ENCODE results near the gene EFCAB10. TPM values are rescaled to one million over a fixed set of nuclear protein-coding genes. Genes with fewer than 3 reads are reported as not detected.
A peak's percentile ranks its signal among the peaks of the same experiment; 100 is the strongest.

EFCAB10 gene, protein sequence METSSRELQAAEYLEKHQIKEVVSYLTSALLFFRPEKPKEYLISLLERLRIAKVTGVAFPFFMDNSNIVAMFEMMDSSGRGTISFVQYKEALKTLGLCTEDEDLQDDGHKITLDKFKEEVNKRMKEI
- 0.07 TPM in 1 of 2 replicates, not detected in the other for total RNA-seq

DNA sequence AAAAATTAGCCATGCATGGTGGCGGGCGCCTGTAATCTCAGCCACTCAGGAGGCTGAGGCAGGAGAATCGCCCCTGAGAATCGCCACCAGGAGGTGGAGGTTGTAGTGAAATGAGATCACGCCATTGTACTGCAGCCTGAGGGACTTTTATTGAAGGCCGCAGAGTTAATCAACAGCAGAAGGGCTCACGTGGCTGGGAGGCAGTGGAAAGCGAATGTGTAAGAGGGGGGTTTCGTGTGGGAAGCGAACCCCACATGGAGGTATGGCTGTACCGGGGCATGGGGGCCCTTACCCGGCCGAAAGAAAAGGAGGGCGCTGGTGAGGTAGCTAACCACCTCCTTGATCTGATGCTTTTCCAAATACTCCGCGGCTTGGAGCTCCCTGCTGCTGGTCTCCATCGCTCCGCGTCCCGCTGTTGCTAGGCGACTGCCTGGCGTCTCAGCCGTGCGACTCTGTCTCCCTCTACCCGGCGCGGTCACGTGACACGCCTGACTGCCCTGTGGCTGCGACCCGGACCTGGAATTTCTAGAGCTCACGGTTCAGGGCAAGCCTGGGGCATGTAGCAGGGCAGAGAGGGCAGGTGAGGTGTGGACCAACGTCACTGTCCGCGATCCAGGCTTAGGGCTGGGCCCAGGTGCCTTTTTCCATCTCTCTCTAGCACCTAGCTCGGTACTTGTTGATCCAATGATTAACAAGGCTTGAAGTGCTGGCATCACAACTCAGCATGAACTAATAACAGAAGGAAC is at the start of gene EFCAB10:
EFCAB10 (minus strand) TSS at position 428 of the 746 bp plus-strand sequence; CDS start at position 398, 30 bp downstream.
- H3K4me3 ChIP-seq (ENCODE audit: low read depth, low read length) = peak within 1 kb of the TSS; percentile 57
- DNase-seq (ENCODE audit: low read depth) = peak; percentile 72
- TF ChIP-seq, protein P1, sequence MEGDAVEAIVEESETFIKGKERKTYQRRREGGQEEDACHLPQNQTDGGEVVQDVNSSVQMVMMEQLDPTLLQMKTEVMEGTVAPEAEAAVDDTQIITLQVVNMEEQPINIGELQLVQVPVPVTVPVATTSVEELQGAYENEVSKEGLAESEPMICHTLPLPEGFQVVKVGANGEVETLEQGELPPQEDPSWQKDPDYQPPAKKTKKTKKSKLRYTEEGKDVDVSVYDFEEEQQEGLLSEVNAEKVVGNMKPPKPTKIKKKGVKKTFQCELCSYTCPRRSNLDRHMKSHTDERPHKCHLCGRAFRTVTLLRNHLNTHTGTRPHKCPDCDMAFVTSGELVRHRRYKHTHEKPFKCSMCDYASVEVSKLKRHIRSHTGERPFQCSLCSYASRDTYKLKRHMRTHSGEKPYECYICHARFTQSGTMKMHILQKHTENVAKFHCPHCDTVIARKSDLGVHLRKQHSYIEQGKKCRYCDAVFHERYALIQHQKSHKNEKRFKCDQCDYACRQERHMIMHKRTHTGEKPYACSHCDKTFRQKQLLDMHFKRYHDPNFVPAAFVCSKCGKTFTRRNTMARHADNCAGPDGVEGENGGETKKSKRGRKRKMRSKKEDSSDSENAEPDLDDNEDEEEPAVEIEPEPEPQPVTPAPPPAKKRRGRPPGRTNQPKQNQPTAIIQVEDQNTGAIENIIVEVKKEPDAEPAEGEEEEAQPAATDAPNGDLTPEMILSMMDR (conservative IDR thresholded peaks at IDR 0.05; ENCODE audit: low read depth, low read length) = peak; percentile 44

- TF ChIP-seq, protein P1 (conservative IDR thresholded peaks at IDR 0.05; ENCODE audit: low read depth, low read length) = no peak
- DNase-seq (ENCODE audit: low read depth) = no peak
- no peak overlapping the region for H3K4me3 ChIP-seq (ENCODE audit: low read depth, low read length)
Measured at GRCh38 chr7:105625986-105626385, 44.7 kb upstream of the EFCAB10 start.

GRCh38 chr7:105623906-105624305 is 42.6 kb upstream of the EFCAB10 start:
- TF ChIP-seq, protein P1 (conservative IDR thresholded peaks at IDR 0.05; ENCODE audit: low read depth, low read length) = no peak
- no peak for DNase-seq (ENCODE audit: low read depth)
- H3K4me3 ChIP-seq (ENCODE audit: low read depth, low read length) = no peak overlapping the region

GRCh38 chr7:105623378-105623777 is 42.1 kb upstream of the EFCAB10 start:
- TF ChIP-seq, protein P1 (conservative IDR thresholded peaks at IDR 0.05; ENCODE audit: low read depth, low read length) = no peak
- DNase-seq (ENCODE audit: low read depth) = no peak
- no peak overlapping the region for H3K4me3 ChIP-seq (ENCODE audit: low read depth, low read length)

DNA sequence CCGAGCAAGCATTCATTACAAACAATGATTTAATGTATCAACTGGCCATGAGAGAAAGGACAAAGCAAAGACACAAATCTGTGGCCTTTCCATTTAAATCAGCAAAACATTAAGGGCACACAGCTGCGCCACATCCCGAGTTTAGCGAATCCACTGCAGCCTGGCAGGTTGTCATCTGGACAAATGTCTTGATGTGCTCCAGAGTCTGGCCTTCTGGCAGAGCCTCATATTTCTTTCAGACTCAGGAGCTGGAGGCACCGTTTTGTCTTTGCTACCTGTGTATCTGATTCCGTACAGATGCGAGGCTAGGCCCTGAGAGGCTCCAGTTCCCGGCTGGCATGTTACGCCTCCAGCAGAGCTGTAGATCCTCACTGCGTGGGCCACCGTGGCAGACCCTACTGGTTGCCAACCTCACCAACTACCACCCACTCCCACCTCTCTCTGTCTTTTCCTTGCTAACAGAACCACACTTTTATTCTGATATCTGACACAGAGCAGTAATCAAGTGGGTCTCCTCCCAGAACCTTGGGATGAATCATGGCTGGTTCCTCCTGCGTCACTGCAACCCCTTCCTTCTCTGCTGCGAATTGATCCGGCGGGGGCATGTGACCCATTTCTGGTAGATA is 40.9 kb upstream of the EFCAB10 start:
- TF ChIP-seq, protein P1 (conservative IDR thresholded peaks at IDR 0.05; ENCODE audit: low read depth, low read length) = no peak
- no peak for DNase-seq (ENCODE audit: low read depth)
- no peak overlapping the region for H3K4me3 ChIP-seq (ENCODE audit: low read depth, low read length)

DNA sequence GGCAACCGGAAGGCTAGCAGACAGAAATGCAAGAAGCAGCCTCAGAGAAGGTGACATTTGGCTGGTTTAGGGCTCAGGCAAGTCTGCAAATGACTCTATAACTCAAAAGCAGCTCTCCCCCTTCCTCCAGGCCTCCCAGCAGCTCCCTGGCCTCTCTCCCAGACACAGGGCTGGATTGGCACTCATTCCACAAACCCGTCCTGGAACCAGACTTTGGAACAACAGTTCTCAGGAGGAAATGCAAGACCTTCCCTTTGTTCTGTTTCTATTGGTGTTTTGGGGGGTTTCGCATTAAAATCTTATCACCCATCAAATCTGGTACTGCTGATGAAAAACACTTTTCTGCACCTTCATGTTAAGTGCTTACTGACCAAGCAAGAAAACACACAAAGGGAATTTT is 40.3 kb upstream of the EFCAB10 start:
- TF ChIP-seq, protein P1 (conservative IDR thresholded peaks at IDR 0.05; ENCODE audit: low read depth, low read length) = no peak
- H3K4me3 ChIP-seq (ENCODE audit: low read depth, low read length) = no peak overlapping the region
- no peak for DNase-seq (ENCODE audit: low read depth)

Measured in epithelial cell of proximal tubule (primary cell).